Measurements from ENCODE around the gene HNRNPUL2.
"Not testable (repeated sequence)": the region's sequence is repeated elsewhere in the genome, so short reads cannot be mapped to it uniquely, and the experiment has no call there.

Gene HNRNPUL2

DNA sequence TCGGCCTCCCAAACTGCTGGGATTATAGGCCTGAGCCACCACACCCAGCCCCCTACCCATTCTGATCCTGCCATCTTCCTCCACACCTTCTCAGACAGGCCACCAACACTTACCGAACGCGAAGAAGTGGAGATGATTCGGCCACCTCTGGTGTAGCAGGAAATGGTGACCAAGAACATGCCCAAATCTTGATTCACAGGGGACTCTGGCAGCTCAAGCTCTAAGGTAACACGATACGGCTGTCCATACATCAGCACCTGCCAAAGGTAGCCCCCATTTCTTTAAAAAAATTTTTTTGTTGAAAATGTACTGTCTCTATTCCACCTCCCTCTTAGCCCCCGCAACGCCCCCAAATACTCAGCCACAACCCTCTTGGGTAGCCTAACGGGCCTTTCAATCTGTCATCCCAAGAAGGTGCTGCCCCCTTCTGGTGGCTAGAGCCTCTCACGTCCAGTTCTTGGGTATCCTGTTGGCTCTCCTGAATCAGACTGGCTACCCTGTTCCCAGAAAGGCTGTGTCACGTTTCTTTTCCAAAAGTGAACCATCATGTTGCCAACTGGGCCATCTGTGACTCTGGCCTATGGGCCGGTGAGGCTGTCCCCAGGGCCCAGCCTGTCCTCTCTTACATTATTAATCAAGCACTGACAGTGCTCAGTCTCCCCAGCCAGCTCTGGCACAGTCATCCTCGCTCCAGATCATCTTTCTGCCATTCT is 32.6 kb downstream of the HNRNPUL2 start:
- peak; percentile 74 to 82 for DNase-seq

DNA sequence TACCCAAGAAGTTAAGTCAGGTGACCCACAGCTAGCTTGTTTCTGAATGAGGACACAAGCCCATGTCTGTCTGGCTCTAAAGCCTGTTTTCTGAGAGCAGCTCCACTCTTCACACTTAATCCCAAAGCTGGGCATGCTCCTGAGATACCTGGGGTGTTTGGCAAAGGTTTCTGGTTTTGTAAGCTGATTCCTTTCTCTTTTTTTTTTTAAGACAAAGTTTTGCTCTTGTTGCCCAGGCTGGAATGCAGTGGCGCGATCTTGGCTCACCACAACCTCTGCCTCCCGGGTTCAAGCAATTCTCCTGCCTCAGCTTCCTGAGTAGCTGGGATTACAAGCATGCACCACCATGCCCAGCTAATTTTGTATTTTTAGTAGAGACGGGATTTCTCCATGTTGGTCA is 33.6 kb downstream of the HNRNPUL2 start:
- DNase-seq, result not testable (repeated sequence)

DNA sequence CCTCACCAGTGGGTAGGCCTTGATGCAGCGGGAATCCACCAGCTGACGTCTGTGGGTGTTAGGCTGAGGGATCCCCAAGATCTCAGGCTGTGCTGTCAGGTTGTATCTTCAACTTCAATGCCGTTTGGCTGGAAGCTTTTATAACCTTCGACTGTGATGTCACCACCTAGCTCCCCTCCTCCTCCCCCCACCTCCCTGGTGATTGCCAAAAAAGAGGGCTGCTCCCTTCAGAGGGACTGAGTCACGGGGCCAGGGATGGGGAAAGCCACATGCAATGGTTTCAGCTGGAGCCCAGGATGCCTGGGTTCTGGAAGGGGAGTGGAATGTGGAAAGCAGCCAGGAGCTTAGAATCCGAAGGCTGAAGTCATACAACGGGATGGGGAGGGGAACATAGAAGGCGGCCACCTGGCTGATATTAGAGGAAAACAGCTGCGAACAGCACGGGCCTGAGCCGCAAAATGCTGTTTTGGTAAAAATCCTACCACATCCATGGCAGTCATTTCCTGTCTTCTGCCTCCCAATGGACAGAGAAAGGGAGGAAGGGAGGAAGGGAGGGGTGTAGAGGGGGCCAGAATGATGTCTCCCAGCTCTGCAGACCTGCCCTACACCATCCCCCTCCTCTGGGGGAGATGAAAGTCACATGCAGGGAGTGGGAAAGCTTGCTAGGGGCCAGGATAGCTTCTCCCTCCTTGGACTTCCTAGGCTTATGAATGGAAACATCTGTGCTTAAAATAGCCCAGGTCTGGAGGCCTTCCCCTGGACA is 37.7 kb downstream of the HNRNPUL2 start, which contains the start of gene LRRN4CL:
TSS of gene LRRN4CL (minus strand) at position 110 of the 763 bp plus-strand sequence. CDS start 1,022 bp downstream, outside the sequence.
- DNase-seq, result no peak

DNA sequence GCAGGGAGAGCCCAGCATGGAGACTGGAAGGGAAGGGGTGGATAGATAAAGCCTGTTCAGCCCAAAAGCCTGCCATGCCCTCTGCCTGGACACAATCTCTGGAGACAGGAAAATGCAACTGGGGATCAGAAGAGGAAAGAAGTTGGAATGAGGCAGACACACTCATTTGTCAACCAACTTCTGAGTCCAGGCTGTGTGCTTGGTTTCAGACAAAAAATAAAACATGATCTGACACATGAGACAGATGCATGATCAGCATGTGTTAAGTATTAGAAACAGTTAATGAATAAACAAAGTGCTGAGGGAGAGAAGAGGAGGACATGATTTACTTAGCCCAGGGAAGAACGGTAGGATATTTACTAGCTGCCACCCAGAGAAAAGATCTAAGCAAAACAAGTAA is 38.8 kb downstream of the HNRNPUL2 start:
- no peak for DNase-seq

DNA sequence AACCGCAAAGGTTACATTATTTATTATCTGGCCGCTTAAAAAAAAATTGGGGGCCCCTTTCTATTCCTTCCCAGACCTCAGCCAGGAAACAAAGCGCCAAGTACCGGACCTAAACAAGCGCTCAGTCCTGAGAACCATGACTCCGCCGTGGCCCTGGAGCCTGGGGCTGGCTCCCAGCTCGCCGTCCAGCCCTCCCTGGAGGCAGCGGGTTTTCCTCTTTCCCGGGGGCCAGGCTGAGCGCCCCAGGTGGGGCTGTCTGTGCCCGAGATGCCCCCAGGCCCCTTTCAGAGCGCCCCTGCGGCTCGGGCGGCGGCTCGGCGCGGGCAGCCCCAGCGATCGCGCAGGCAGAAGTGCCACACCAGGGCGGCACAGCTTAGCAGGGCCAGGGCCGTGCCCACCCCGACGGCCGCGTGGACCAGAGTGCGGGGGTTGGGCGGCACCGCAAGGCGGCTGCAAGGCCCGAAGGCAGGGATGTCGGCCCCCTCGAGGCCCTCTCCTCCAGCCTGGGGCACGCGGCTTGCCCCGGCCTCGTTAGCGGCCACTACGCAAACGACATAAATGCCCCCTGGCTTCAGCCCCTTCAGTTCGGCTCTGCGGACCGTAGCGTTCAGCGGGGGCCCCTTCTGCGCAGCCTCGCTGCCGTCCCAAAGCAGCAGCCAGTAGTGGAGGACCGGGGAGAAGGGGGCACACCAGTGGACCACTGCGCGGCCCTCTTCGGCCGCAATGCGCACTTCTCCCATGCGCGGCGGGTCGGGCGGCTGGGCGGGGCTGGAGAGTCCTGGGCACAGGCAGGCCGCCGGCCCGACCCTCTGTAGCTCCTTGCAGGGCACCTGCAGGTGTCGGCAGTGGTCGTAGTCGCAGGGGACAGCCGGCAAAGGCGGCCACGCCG is 39.5 kb downstream of the HNRNPUL2 start:
- DNase-seq, result no peak

DNA sequence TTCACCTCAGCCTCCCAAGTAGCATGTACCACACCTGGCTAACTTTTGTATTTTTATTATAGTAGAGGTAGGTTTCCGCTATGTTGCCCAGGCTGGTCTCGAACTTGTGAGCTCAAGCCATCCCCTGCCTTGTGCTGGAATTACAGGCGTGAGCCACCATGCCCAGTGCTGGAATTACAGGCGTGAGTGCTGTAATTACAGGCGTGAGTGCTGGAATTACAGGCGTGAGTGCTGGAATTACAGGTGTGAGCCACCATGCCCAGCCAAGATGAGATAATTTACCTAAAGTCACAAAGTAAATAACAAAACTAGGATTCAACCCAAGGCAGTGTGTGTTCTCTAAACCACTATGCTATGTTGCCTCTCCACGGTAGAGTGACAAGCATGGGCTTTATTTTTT is 44.7 kb downstream of the HNRNPUL2 start:
- DNase-seq, result no peak

DNA sequence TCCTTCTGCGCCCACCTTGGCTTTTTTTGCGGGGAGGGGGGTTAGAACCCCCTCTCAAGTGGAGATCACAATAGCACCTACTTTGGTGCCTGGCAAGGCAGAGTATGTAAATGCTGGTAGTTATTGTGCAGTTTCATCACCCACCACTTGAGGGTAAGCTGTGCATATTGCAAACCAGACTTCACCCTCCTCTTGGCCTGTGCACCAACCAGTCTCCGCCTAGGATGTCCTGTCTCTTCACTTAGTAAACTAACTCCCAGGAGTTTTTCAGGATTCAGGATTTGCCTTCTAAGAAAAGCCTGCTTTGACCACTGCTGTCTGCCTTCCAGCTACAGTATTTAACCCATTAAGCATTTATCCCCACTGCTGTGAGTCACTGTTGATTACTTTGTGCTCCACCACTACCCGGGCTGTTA is 46.4 kb downstream of the HNRNPUL2 start:
- DNase-seq, result peak in 1 of 2 experiments; percentile 49

DNA sequence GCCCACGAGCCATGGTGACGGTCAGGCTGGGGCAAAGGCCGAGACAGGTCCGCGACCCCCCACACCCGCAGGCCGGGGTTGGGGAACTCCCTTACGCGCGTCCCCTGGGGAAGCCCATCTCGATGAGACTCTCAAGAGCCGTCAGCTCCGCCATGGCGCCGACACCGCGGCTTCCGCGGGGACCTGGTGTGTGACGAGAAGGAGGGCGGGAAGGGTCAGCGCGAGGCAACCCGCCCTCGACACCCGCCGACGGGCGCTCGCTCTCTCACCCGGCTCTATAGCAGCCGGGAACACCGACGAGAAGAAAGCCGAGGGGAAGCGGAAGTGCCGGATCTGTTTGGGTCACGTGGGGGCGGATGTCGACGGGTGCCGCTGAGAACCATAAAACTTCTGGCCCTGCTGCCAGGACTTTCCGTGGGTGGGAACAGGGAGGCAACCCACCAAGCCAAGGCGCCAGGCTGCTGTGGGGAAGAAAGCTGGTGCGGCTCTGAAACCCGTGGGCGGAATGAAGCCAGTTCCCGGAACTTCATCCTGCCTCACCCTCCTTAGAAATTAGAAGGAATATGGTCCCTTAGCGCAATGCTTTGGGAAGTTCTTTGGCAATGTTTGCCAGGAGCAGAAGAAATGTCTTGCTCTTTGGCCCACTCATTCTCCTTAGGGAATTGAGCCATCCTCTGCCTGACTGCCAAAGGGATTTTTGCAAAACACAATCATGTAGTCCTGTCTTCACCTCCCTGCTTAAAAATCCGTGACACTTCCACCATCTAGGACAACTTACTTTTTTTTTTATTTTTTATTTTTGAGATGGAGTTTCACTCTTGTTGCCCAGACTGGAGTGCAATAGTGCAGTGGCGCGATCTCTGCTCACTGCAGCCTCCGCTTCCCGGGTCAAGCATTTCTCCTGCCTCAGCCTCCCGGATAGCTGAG is 48.2 kb downstream of the HNRNPUL2 start, which contains the start of gene UBXN1:
TSS of gene UBXN1 (minus strand) at position 304 of the 927 bp plus-strand sequence. CDS start at position 154, 150 bp downstream.
- DNase-seq, result peak; percentile 88 to 91

DNA sequence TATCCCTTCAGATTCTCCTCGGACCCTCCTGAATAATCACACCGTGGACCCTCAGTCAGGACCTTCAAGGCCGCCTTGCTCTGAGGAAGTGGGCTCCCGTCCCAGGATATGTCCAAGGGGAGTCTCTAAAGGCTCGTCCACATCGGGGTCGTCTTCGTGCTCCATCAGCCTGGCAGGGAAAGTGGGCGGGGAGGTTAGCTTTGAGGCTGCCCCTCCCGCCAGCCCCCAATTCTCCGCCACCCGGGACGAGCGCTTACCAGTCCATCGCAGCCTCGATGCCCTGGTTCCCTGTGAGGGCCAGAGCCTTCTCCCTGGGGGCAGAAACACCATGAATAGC is 48.9 kb downstream of the HNRNPUL2 start:
- DNase-seq, result no peak

DNA sequence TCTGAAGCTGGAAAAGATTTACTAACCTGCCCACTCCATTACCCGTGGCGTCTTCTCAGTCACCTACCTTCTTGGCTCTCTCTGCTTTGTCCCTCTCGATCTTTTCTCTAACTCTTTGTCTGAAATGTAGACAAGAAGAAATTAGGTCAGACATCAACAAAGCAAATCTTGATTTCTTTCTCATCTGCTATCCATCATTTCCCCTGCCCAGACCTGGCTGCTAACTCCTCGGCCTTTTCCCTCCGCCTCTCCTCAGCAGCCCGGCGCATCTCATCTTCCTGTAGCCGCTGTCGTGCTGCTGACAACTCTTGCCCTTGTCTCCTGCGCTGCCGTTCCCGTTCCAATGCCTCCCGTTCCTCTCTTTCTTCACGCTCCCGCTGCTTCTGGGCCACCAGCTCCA is 49.5 kb downstream of the HNRNPUL2 start:
- DNase-seq, result no peak

DNA sequence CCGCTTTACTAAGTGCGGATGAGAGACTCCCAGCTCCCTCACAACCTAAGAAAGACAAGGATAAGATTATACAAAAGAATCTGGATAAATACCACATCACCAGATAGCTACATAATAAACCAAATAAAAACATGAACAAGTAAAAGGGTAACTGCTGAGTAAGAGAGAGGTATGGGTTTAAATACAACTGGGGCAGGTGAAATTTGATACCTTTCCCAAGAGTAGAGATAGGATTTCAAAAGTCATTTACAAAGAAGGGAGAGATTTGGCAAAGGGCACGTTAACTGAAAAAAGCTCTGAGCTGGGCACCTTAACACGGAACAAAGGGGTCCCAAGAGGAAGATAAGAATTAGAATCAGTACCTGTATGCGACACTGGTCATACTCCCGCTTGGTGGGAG is 50.1 kb downstream of the HNRNPUL2 start:
- no peak for DNase-seq

DNA sequence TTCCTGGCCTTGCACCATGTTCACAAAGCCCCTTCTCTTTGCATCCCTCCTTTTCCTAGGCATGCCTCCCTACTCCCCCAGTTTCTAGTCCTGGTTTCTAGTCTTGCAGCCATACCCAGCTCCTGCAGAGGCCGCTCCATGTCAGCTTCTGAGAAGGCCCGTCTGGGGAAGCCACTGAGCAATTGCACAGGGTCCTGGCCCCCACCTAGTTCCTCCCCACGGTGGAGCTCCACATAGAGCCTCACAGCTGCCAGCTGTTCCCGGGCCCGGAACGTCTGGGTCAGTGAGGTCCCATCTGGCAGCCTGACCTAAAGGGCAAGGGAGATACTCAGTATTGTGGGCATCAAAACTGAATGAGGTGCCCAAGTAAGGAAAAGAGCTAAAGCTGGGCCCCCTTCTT is 50.6 kb downstream of the HNRNPUL2 start:
- no peak for DNase-seq

DNA sequence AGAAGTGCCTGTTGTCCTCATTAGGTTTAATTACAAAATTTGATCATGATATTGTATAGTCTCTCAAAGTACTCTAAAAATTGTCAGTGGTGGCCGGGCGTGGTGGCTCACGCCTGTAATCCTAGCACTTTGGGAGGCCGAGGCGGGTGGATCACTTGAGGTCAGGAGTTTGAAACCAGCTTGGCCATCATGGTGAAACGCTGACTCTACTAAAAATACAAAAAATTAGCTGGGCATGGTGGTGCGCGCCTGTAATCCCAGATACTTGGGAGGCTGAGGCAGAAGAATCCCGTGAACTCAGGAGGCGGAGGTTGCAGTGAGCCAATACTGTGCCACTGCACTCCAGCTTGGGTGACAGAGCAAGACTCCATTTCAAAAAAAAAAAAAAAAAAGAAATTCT is 51.8 kb downstream of the HNRNPUL2 start:
- DNase-seq, result not testable (repeated sequence)

DNA sequence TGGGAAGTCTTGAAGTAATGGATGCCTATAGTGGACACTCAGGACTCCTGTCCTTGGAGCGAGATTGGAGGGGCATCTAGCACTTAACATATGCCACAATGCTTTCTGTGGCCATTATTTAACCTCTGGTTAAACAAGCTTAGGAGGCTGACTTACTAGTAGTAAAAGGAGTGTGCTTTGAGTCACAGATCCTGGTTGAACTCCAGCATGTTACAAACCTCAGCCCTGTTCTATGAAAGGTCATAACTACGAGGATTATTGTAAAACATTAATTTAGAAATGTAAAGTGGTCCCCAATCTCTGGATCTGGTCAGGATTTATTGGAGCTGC is 54.1 kb downstream of the HNRNPUL2 start:
- DNase-seq, result no peak

DNA sequence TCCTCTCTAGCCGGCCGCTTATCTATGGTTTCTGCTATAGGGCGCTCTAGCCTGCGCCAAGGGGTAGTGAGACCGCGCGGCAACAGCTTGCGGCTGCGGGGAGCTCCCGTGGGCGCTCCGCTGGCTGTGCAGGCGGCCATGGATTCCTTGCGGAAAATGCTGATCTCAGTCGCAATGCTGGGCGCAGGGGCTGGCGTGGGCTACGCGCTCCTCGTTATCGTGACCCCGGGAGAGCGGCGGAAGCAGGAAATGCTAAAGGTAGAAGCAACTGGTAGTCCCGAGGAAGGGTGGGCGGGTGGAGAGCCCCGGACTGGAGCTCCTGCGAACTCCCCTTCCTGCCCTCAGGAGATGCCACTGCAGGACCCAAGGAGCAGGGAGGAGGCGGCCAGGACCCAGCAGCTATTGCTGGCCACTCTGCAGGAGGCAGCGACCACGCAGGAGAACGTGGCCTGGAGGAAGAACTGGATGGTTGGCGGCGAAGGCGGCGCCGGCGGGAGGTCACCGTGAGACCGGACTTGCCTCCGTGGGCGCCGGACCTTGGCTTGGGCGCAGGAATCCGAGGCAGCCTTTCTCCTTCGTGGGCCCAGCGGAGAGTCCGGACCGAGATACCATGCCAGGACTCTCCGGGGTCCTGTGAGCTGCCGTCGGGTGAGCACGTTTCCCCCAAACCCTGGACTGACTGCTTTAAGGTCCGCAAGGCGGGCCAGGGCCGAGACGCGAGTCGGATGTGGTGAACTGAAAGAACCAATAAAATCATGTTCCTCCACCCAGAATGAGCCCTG is 55.5 kb downstream of the HNRNPUL2 start, which contains the start of the genes LBHD1 and UQCC3:
TSS of gene LBHD1 (minus strand) at position 660 of the 782 bp plus-strand sequence. CDS start 2,236 bp downstream, outside the sequence.
TSS of gene UQCC3 (plus strand) at position 66 of the 782 bp plus-strand sequence. CDS start at position 139, 73 bp downstream.
- peak; percentile 76 to 83 for DNase-seq

DNA sequence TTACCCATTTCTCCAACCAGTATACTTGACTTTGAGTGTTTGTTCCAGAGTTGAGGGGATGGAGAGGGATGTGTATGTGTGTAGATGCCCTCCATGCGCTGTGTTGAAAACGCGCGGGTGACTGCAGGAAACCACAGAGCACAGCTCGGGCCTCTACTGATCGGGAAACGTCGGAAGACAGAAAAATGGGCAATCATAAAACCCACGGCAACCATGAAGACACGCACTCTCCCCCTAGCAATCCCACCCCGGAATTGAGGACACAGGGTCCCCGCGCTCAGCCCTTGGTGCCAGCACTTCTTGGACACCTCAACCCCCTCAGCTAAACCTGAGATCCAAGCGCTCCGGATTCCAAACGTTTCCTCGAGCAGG is 56.0 kb downstream of the HNRNPUL2 start:
- DNase-seq, result no peak

DNA sequence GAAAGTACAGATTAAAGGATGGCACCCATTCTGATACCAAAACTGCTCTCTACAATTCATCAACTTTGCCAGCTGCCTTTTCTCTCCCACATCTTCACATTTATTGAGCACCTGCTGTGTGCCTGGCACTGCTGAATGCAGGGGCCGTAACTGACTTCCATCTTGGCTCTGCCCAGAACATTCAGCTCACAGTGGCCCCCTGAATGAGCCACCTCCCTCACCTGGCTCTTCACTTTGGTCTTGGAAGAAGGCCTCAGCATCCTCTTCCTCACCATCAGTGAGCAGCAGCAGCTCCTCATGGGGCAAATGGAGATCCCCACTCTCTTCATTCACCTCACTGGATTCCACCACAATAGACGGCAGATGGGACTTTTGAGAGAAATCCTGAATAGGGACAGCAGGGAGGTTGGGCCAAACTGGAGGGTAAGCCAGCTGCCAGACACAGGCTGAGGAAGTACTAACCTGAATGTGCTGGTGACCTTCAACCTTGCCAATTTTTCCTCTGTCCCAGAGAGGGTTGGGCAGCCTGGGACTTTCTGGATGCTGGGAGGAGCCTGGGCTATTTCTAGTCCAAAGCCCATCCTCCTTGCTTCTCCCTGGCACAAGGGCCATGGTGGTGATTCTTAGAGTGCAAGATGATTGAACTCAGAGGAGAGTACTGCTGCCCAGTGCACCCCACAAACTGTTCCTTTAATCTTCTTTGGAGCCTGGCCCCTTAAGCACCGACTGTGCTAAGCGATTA is 57.7 kb downstream of the HNRNPUL2 start:
- DNase-seq, result no peak

DNA sequence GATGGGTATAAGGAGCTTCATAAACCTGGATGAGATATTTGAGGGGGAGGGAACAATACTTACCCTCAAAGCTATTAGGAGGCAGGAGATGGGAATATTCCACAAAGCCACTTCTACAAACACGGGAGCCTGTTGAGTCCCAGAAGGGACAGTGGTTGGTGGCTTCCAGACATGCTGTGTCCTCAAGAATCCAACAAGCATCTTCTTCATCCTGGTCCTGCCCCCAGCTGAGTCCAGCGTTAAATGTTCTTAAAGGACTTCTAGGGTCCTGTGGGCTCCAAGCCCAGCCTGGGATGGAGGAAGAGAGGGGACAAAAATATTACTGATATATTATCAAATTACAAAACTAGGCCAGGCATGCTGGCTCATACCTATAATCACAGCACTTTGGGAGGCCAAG is 59.8 kb downstream of the HNRNPUL2 start:
- no peak for DNase-seq

DNA sequence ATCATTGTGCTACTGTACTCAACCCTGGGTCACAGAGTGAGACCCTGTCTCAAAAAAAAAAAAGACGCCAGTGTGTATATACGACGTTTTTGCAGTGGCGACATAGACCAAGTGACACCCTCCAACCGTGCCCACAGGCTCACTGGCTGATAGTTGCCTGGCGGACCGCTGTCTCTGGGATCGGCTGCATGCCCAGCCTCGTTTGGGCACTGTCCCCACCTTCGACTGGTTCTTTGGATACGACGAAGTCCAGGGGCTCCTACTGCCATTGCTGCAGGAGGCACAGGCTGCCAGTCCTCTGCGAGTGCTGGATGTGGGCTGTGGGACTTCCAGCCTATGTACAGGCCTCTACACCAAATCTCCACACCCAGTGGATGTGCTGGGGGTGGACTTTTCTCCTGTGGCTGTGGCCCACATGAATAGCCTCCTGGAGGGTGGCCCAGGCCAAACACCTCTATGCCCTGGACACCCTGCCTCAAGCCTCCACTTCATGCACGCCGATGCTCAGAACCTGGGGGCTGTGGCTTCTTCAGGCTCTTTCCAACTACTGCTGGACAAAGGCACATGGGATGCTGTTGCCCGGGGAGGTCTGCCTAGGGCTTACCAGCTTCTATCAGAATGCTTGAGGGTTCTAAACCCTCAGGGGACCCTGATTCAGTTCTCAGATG is 60.9 kb downstream of the HNRNPUL2 start:
- DNase-seq, result peak in 1 of 2 experiments; percentile 37

Measured in activated CD4-positive, alpha-beta T cell treated with anti-CD3 and anti-CD28 coated beads, Interleukin-2, amount 50 U/mL, for 48 hours (primary cell).